Ovary (tissue), 3 donors: ENCODE results near the gene CALM1.

ENCODE experiments used
- CTCF ChIP-seq, 3 donors: fragments of 450-650 bp in 2 of 3; fragments of 200-600 bp in 1 of 3; IDR thresholded peaks; one replicate each; pipeline versions ENCODE4 v1.5.1 to v1.8.0; 2016 to 2022; ENCODE audit warnings: antibody characterized with exemption in 3 of 3, mild to moderate bottlenecking in 1 of 3
- EP300 ChIP-seq: sonication (generic); formaldehyde crosslinking; IDR thresholded peaks from one replicate; pipeline ENCODE4 v1.6.1; 2017; ENCODE audit warnings: antibody characterized with exemption
- POLR2A ChIP-seq: fragments of 450-650 bp; IDR thresholded peaks from one replicate; pipeline ENCODE4 v1.6.1; 2017; ENCODE audit warnings: antibody characterized with exemption, mild to moderate bottlenecking, moderate library complexity
- donor health status: DM: no; HTN: no; CAD: no.

GRCh38 chr14:90408713-90409112 is 11.9 kb downstream of the CALM1 start:
- TF ChIP-seq CTCF (IDR thresholded peaks at IDR 0.05): no peak
- TF ChIP-seq POLR2A: no peak
- no peak for TF ChIP-seq EP300
